Eye (tissue), 1 donor: ENCODE measurements around the gene SCN1B.
"Not testable (repeated sequence)": the region's sequence is repeated elsewhere in the genome, so short reads cannot be mapped to it uniquely, and the experiment has no call there.

ENCODE experiments used
- DNase-seq: peaks from one replicate; pipeline ENCODE4 v3.0.0-alpha.2; 2015

Gene SCN1B

GRCh38 chr19:35030257-35031071 is at the start of gene SCN1B:
TSS of gene SCN1B (plus strand) at chr19:35030470. CDS start at chr19:35030821, 351 bp downstream.
- DNase-seq = peak; percentile 74

DNA sequence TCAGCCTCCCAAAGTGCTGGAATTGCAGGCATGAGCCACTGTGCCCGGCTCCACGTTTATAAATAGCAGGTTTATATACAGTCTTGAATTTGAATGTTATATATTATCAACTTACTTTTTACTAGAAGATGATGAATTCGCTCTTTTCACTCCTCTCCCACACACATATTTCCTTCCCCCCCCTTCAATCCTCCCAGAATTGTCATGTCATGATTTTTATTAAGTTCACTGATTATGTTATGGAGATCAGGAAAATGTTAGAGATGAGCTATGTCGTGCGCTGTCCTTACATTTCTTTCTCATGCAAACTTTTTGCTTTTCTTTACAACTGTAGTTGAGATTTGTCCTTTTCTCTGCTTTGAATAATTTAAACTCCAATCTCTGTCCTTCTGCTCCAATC is 48.0 kb upstream of the SCN1B start:
- DNase-seq = no peak

- no peak for DNase-seq
Measured at GRCh38 chr19:34983786-34984185, 46.5 kb upstream of the SCN1B start.

GRCh38 chr19:34984287-34984686 is 46.0 kb upstream of the SCN1B start:
- DNase-seq = no peak

DNA sequence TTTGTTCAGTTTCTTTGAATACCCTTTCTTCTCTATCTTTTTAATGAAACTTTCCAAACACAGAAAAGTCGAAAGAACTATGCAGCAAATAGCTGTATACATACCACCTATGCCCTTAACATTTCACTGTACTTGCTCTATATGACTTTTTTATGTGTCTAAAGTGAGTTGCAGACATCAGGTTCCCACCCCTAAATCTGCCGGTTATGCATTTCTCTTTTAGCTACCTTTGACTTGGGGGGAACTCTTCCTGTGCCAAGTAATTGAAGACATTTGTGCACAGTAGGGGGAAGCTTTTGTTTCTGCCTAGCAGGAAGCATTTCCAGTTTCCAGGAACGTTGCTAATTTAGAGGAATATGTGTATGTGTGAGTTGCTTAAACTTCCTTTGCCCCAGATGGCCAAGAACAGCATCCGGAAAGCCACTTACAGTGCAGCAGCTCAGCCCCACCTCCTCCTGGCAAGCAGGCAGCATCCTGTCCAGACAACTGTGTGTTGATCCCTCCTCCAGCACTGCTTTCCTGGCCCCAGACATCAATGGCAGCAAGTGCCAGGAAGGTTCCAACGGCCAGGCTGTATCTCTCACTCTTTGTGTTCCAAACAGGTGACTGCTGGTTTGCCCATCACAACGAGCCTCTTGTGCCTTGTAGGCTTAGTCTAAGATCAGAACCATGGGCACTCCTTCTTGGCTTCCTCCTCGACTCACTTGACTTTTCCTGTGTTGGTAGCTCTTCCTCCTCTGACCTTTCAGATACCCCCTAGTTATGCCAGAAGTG is 44.8 kb upstream of the SCN1B start:
- DNase-seq = peak; percentile 8

DNA sequence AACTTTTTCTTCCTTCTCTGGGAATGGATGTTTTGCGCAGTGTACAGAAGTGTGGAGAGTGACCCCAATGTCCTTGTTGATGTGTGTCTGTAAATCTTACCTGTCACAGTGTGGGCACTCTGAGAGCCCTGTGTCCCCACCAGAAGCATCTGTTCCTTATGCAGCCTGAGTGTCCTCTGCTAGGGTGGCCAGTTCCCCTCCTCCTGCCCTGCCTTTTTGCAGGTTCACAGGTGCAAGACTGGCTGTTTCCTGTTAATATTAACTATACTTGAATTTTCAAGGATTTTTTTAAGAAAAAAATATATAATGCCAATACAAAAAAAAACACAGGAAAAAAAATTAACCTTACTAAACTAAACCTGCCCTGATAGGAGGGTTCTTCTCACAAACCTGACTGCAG is 42.2 kb upstream of the SCN1B start:
- DNase-seq = no peak

GRCh38 chr19:34989298-34989697 is 41.0 kb upstream of the SCN1B start:
- DNase-seq = no peak

- DNase-seq = no peak
Measured at GRCh38 chr19:34990578-34991192, 39.6 kb upstream of the SCN1B start.

- DNase-seq = no peak
Measured at GRCh38 chr19:34991542-34992333, 38.5 kb upstream of the SCN1B start.

DNA sequence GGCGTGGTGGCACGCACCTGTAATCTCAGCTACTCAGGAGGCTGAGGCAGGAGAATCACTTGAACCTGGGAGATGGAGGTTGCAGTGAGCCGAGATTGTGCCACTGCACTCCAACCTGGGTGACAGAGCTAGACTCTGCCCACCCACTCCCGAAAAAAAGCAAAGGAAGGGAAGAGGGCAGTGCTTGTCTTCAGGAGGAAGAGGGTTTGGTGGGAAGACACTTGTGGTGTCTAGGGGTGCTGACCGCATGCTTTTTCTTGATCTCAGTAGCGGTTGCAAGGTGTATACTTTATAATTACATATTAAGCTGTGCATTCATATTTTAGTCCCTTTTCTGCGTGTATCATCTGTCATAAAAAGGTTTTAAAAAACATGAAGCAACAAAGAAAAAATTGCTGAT is 37.7 kb upstream of the SCN1B start:
- DNase-seq = not testable (repeated sequence)

DNA sequence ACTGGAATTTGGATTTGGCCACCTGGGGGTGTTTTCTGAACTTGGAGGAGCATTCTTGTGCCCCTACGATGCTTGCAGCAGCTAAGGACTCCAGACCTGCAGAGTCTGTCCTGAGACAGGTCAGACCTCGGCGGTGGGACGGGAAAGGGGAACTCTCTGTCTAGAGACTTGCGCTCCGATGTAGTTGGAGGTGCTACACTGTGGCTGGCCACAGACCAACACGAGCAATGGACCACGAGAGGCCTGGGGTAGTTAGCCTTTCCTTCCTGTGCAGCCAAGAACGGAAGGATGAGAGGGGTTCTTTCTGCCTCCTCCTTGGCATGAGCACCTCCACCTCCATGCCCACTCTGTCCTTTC is 36.0 kb upstream of the SCN1B start:
- no peak for DNase-seq

- DNase-seq = no peak
Measured at GRCh38 chr19:34994643-34995541, 35.4 kb upstream of the SCN1B start.

DNA sequence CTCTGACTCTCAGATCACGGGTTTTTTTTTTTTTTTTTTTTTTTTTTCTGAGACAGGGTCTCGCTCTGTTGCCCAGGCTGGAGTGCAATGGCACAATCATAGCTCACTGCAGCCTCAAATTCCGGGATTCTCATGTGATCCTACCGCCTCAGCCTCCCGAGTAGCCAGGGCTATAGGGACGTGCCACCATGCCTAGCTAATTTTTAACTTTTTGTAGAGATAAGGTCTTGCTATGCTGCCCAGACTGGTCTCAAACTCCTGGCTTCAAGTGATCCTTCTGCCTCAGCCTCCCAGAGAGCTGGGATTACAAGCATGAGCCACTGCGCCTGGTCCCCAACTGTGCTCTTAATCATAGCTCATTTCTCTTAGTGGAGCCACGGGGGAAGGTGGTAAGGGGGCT is 34.7 kb upstream of the SCN1B start:
- DNase-seq = no peak

GRCh38 chr19:34997071-34997617 is 33.1 kb upstream of the SCN1B start:
- no peak for DNase-seq

DNA sequence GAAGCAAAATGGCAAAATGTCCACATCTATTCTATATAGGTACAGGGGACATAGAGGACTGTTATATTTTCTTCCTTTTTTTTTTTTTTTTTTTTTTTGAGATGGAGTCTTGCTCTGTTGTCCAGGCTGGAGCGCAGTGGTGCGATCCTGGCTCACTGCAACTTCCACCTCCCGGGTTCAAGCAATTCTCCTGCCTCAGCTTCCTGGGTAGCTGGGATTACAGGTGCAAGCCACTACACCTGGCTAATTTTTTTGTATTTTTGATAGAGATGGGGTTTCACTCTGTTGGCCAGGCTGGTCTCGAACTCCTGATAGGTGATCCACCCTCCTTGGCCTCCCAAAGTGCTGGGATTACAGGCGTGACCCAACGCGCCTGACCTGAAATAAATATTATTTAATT is 32.0 kb upstream of the SCN1B start:
- DNase-seq = not testable (repeated sequence)

DNA sequence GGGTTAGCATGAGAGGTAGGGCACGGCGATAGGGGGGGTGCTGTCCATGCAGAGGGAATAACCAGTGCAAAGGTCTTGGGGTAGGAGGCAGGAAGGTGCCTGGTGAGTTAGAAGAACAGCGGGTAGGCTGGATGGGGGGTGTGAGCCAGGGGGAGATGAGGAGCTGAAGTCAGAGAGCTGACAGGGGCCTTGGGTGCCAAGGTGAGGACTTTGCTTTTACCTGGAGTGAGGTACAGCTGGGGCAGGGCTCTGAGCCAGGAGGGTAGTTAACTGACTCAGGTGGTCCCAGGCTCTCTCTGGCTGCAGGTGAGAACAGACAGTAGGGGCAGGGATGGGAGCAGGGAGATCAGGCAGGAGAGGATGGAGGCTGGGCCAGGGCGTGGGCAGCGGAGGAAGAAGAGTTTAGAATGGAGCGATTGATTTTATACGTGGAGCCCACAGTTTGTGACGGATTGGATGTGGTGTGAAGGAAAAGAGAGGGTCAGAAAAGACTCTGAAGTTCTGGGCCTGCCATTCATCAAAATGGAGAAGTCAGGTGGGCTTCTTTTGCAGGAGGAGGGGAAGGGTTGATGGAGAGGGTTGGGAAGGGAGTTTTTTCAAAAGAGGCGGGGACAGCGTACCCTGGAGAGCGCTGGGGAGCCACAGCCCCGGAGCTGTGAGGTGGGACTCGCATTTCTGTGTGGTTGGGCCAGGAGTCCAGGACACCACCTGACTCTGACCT is 31.3 kb upstream of the SCN1B start:
- DNase-seq = no peak

DNA sequence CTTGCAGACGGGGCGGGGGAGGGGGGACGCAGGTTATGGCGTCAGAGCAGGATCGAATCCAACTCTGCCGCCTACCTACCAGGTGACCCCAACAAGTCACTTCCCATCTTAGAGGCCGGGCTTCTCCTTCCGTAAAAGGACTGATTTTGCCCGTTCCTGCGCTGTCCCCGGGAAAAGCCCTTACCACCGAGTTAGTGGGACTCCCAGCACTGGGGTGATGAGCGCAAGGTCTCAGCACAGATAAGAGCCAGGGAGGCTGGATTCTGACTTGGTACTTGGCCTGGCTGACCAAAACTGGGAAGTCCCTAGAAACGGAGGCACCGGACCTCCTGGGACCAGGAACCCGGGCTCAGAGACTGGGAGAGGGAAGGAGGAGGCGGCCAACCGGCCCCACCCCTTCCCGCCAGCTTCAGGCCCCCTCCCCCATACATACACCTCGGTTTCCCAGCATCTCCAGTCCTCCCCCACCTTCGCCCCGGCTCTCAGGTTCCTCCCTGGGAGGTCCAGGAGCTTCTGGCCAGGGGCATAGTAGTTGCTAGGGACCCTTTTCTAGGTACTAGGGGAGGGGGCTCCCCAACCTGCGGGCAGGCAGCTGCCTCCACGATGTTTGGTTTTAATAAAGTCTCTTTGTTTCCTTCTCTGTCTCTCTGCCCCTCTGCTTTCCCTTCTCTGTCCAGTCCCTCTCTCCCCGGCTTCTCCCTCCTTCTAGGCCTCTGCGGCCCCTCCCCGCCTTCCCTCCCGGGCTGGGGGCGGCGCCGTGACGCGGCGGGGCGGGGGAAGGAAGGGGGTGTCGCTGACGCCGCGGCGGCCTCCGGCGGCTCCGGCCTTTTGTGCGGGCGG is 30.6 kb upstream of the SCN1B start, which contains the start of gene GRAMD1A:
Gene GRAMD1A (plus strand): TSS at position 826 of the 840 bp plus-strand sequence. CDS start 156 bp downstream, outside the sequence.
- DNase-seq = peak; percentile 95

GRCh38 chr19:35000338-35000646 is 30.0 kb upstream of the SCN1B start:
- DNase-seq = no peak

- DNase-seq = peak; percentile 69
Measured at GRCh38 chr19:35000647-35001501, 29.4 kb upstream of the SCN1B start.
